Neural progenitor cell (in vitro differentiated cells): Measurements from ENCODE around the gene TMEM107. TPM values are rescaled to one million over a fixed set of nuclear protein-coding genes. Genes with fewer than 3 reads are reported as not detected.

ENCODE experiments used
- DNase-seq: peaks from one replicate; pipeline ENCODE4 v3.0.0-alpha.2; 2016; ENCODE audit warnings: low spot score
- H2AFZ ChIP-seq: fragments of 200-600 bp; sonication (generic); replicated peaks from 2 replicates; pipeline ENCODE4 v1.6.1; 2016; ENCODE audit warnings: antibody characterized with exemption
- H3F3A ChIP-seq: fragments of 200-600 bp; sonication (generic); 2 replicates; pipeline ENCODE4 v1.6.1; 2016; ENCODE audit warnings: antibody characterized with exemption, low read depth
- H3K27ac ChIP-seq: fragments of 200-600 bp; sonication (generic); 2 replicates; pipeline ENCODE4 v1.5.1; 2016; ENCODE audit warnings: mild to moderate bottlenecking
- H3K27me3 ChIP-seq: fragments of 200-600 bp; sonication (generic); 2 replicates; pipeline ENCODE4 v1.6.1; 2016; ENCODE audit warnings: mild to moderate bottlenecking, moderate library complexity
- H3K36me3 ChIP-seq: fragments of 200-600 bp; sonication (generic); 2 replicates; pipeline ENCODE4 v1.5.1; 2016
- H3K4me1 ChIP-seq: fragments of 200-600 bp; sonication (generic); 2 replicates; pipeline ENCODE4 v1.6.1; 2016; ENCODE audit warnings: mixed run types
- H3K4me2 ChIP-seq: fragments of 200-600 bp; sonication (generic); 2 replicates; pipeline ENCODE4 v1.6.1; 2016
- H3K4me3 ChIP-seq: fragments of 200-600 bp; sonication (generic); 2 replicates; pipeline ENCODE4 v1.5.1; 2016
- H3K79me2 ChIP-seq: fragments of 200-600 bp; sonication (generic); 2 replicates; pipeline ENCODE4 v1.6.1; 2016; ENCODE audit warnings: low read depth
- H3K9ac ChIP-seq: fragments of 200-600 bp; sonication (generic); 2 replicates; pipeline ENCODE4 v1.6.1; 2016
- H3K9me3 ChIP-seq: fragments of 200-600 bp; sonication (generic); 2 replicates; pipeline ENCODE4 v1.5.1; 2016; ENCODE audit warnings: low read depth
- H4K20me1 ChIP-seq: fragments of 200-600 bp; sonication (generic); 2 replicates; pipeline ENCODE4 v1.6.1; 2016; ENCODE audit warnings: low read depth
- H3K27ac Mint-ChIP-seq: 3 replicates; pipeline ENCODE4 v1.8.0; 2021; ENCODE audit warnings: mixed read lengths
- H3K27me3 Mint-ChIP-seq: 2 replicates; pipeline ENCODE4 v1.8.0; 2022; ENCODE audit warnings: low read depth, mild to moderate bottlenecking, inconsistent platforms, moderate library complexity, mixed read lengths; ENCODE audit not compliant: insufficient read depth
- H3K36me3 Mint-ChIP-seq: 3 replicates; pipeline ENCODE4 v1.8.0; 2021; ENCODE audit warnings: mixed read lengths
- H3K4me1 Mint-ChIP-seq: 3 replicates; pipeline ENCODE4 v1.8.0; 2021; ENCODE audit warnings: mixed read lengths
- H3K4me3 Mint-ChIP-seq: 3 replicates; pipeline ENCODE4 v1.8.0; 2021; ENCODE audit warnings: mild to moderate bottlenecking, moderate library complexity, mixed read lengths
- H3K9me3 Mint-ChIP-seq: 3 replicates; pipeline ENCODE4 v1.8.0; 2020; ENCODE audit warnings: mixed read lengths
- EZH2 ChIP-seq: fragments of 200-600 bp; sonication (generic); IDR thresholded peaks from 2 replicates; pipeline ENCODE4 v1.6.1; 2017; ENCODE audit warnings: antibody characterized with exemption, mild to moderate bottlenecking, moderate library complexity
- EZH2phosphoT487 ChIP-seq: fragments of 200-600 bp; sonication (generic); IDR thresholded peaks from 2 replicates; pipeline ENCODE4 v1.6.1; 2017; ENCODE audit warnings: antibody characterized with exemption
- microRNA counts: library from miRNA; unstranded; fragments of <30 nt; microRNA quantifications from one replicate; lab custom pipeline; 2016
- microRNA-seq: library from miRNA; unstranded; fragments of <30 nt; microRNA quantifications from one replicate; pipeline ENCODE4, GENCODE V29; 2016
- total RNA-seq: library from RNA; depleted of rRNA; stranded (reverse); fragments of >200 nt; gene quantifications from 2 replicates; pipeline ENCODE4 v1.2.3, GENCODE V29; 2015; ENCODE audit warnings: low replicate concordance
- TF ChIP-seq, protein P1 (sequence below): fragments of 200-600 bp; sonication (generic); IDR thresholded peaks from 2 replicates; pipeline ENCODE4 v1.5.1; 2017; ENCODE audit warnings: antibody characterized with exemption, mild to moderate bottlenecking

Gene TMEM107
- total RNA-seq, 1 donor from 2014 or later, result 26.0 TPM

DNA sequence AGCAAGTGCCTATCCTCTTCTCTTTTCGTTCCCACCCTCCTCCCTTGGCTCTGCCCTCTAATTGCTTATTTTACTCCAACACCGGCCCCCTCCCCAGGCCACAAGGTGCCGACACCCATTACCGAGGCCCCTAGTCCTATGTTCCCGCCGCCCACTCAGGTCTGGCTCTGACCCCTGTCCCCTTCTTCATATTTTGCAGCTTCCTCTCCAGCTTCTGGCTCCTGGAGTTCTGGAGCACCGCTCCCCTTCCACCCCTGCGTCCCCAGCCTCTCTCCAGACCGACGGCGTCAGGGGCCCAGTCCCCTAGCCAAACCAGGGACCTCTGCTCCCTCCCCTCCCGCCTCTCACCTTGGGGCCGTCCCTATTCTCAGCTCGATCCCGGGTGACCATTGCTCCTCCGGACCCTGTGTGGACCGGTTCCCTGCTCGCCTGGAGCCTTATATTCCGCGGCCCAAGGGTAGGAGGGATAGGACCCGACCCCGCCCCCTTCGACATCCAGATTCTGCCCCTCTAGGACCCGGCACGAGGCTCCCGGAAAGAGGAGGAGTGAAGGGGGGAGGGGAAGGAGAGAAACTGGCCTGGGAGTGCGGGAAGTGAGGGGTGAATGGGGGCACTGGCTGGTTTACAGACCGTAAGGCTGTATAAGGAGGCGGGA lies 52.4 kb downstream of the TMEM107 start, which contains the start of gene HES7:
Gene HES7 (minus strand): TSS at position 412 of the 655 bp plus-strand sequence. CDS start 22 bp downstream, at position 390.
- H3K9me3 Mint-ChIP-seq, result peaks cover 23% of the 10 kb centered on the region
- H3K4me3 Mint-ChIP-seq, result peak within 1 kb of the TSS; percentile 91
- peak within 1 kb of the TSS; percentile 75 for H3K4me3 ChIP-seq
- DNase-seq, result peak; percentile 82
- H3K9ac ChIP-seq, result no peak within 1 kb of the TSS
- H3K36me3 Mint-ChIP-seq, result peaks cover 7% of the 10 kb centered on the region
- H3K79me2 ChIP-seq, result no peaks in the 10 kb centered on the region
- H3K9me3 ChIP-seq, result no peaks in the 10 kb centered on the region
- peaks cover 76% of the 10 kb centered on the region for H3F3A ChIP-seq
- peaks cover 14% of the 10 kb centered on the region for H3K4me1 ChIP-seq
- peak within 1 kb of the TSS; percentile 84 for H3K27ac Mint-ChIP-seq
- peak; percentile 54 for TF ChIP-seq EZH2phosphoT487
- TF ChIP-seq, protein P1, sequence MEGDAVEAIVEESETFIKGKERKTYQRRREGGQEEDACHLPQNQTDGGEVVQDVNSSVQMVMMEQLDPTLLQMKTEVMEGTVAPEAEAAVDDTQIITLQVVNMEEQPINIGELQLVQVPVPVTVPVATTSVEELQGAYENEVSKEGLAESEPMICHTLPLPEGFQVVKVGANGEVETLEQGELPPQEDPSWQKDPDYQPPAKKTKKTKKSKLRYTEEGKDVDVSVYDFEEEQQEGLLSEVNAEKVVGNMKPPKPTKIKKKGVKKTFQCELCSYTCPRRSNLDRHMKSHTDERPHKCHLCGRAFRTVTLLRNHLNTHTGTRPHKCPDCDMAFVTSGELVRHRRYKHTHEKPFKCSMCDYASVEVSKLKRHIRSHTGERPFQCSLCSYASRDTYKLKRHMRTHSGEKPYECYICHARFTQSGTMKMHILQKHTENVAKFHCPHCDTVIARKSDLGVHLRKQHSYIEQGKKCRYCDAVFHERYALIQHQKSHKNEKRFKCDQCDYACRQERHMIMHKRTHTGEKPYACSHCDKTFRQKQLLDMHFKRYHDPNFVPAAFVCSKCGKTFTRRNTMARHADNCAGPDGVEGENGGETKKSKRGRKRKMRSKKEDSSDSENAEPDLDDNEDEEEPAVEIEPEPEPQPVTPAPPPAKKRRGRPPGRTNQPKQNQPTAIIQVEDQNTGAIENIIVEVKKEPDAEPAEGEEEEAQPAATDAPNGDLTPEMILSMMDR, result no peak
- peak; percentile 55 for TF ChIP-seq EZH2
- peaks cover 77% of the 10 kb centered on the region for H3K27me3 Mint-ChIP-seq
- H3K27ac ChIP-seq, result no peak within 1 kb of the TSS
- no peaks in the 10 kb centered on the region for H3K36me3 ChIP-seq
- peaks cover 67% of the 10 kb centered on the region for H3K27me3 ChIP-seq
- H4K20me1 ChIP-seq, result peaks cover 28% of the 10 kb centered on the region
- peak within 1 kb of the TSS; percentile 90 for H3K4me2 ChIP-seq
- peak within 1 kb of the TSS; percentile 71 for H2AFZ ChIP-seq
- peaks cover 44% of the 10 kb centered on the region for H3K4me1 Mint-ChIP-seq

DNA sequence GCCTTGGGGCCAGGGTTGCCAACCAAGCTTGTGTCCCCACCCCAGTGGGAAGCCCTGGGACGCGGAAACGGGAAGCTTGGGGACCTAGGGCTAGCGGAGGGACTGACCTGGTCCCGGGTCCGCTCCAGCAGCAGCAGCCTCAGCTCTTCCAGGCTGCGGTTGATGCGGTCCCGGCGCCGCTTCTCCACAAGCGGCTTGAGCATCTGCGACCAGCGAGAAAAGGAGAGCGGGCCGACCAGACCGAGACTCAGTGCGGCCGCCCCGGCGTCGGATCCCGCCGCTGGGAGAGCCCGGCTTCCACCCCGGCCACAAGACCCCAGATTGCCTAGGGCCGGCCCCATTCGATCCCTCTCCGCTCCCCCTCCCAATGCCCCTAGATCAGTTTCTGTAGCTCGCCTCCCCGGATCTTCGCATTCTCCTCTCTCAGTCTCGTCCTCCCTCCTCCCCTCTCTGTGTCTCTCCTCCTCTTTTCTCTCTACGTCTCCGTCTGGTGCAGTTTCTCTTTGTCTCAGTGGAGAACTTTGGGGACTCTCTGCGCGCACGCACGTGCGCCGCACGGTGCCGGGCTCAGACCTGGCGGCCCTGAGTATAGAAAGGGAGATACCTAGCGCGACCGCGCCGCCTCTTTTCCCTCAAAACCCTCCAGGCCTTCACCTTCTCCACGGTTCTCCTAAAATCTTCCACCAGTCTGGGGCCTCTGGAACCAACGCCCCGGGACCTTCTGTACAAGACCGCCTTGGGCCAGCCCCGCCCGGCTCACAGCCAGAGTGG lies 53.1 kb downstream of the TMEM107 start:
- TF ChIP-seq, protein P1, result no peak
- TF ChIP-seq EZH2 (peak; percentile 71), EZH2phosphoT487 (peak; percentile 75)
- Histone ChIP-seq H4K20me1 (peaks cover 28% of the 10 kb centered on the region), H3K36me3 (no peaks in the 10 kb centered on the region), H3K4me2 (peak overlapping the region; percentile 90), H3F3A (peaks cover 81% of the 10 kb centered on the region), H3K4me3 (peak overlapping the region; percentile 75), H3K9ac (no peak overlapping the region), H3K27ac (no peak overlapping the region), H2AFZ (peak overlapping the region; percentile 71), H3K4me1 (peaks cover 14% of the 10 kb centered on the region), H3K27me3 (peaks cover 64% of the 10 kb centered on the region), H3K79me2 (no peaks in the 10 kb centered on the region), H3K9me3 (no peaks in the 10 kb centered on the region)
- Mint-ChIP-seq H3K9me3 (peaks cover 24% of the 10 kb centered on the region), H3K27me3 (peaks cover 82% of the 10 kb centered on the region), H3K27ac (no peak overlapping the region), H3K4me3 (peak overlapping the region; percentile 91), H3K36me3 (peaks cover 7% of the 10 kb centered on the region), H3K4me1 (peaks cover 50% of the 10 kb centered on the region)
- DNase-seq, result peak; percentile 59

MicroRNAs encoded within 50 kb of the gene (microRNA counts, 767-probe panel; counts per million panel counts)
- 460 counts per million, percentile 90 among the panel's probes with 10 or more counts for microRNA hsa-miR-4521 (lab: Ali Mortazavi, UCI)

Small RNAs within 50 kb of the gene (microRNA-seq; reads per million reads assigned to microRNA genes)
- gene MIR4521, result 10.2 reads per million, percentile 37 among the genes with 10 or more reads in this experiment
- gene MIR6883, result not detected

Other genes starting within 250 kb of the TMEM107 start
- gene KCNAB3, start 246.5 kb downstream of the TMEM107 start, total RNA-seq, result 1.0 and 2.7 TPM in 2 replicates
- 9.8 and 30.9 TPM in 2 replicates for gene TRAPPC1, start 244.4 kb downstream of the TMEM107 start, total RNA-seq
- 21.2 and 48.8 TPM in 2 replicates for gene CNTROB, start 244.2 kb downstream of the TMEM107 start, total RNA-seq
- gene GUCY2D, start 173.8 kb downstream of the TMEM107 start, total RNA-seq, result 0.37 TPM in 1 of 2 replicates, not detected in the other
- gene ALOX15B, start 137.3 kb downstream of the TMEM107 start, total RNA-seq, result 0.06 TPM in 1 of 2 replicates, not detected in the other
- 0.28 TPM in 1 of 2 replicates, not detected in the other for gene ALOX12B, start 88.7 kb downstream of the TMEM107 start, total RNA-seq
- gene ALOXE3, start 57.9 kb downstream of the TMEM107 start, total RNA-seq, result not detected in 2 replicates
- 2.0 TPM in 1 of 2 replicates, not detected in the other for gene HES7, start 52.3 kb downstream of the TMEM107 start, total RNA-seq
- 3.2 and 11.4 TPM in 2 replicates for gene PER1, start 24.0 kb downstream of the TMEM107 start, total RNA-seq
- 9.4 and 11.7 TPM in 2 replicates for gene VAMP2, start 13.4 kb downstream of the TMEM107 start, total RNA-seq
- gene BORCS6, start 13.8 kb upstream of the TMEM107 start, total RNA-seq, result 0.71 and 4.1 TPM in 2 replicates
- gene AURKB, start 34.2 kb upstream of the TMEM107 start, total RNA-seq, result 149 and 156 TPM in 2 replicates
- gene CTC1, start 71.7 kb upstream of the TMEM107 start, total RNA-seq, result 6.4 and 10.4 TPM in 2 replicates
- gene PFAS, start 72.9 kb upstream of the TMEM107 start, total RNA-seq, result 64.6 and 83.5 TPM in 2 replicates
- 11.9 and 19.9 TPM in 2 replicates for gene RANGRF, start 112.3 kb upstream of the TMEM107 start, total RNA-seq
- 0.67 and 1.1 TPM in 2 replicates for gene SLC25A35, start 119.0 kb upstream of the TMEM107 start, total RNA-seq
- 0.07 and 0.50 TPM in 2 replicates for gene ARHGEF15, start 133.9 kb upstream of the TMEM107 start, total RNA-seq
- gene ODF4, start 163.5 kb upstream of the TMEM107 start, total RNA-seq, result not detected in 2 replicates
- gene RPL26, start 206.8 kb upstream of the TMEM107 start, total RNA-seq, result 5,403 and 8,768 TPM in 2 replicates
- gene RNF222, start 221.4 kb upstream of the TMEM107 start, total RNA-seq, result not detected in 2 replicates